IMR-90 (cell line): ENCODE measurements around the gene ENO2.

Source experiments
- SMC3 ChIP-seq: fragments of 150-350 bp; IDR thresholded peaks from 2 replicates; pipeline ENCODE4 v1.6.1; 2016; ENCODE audit warnings: low read depth, mild to moderate bottlenecking, antibody characterized with exemption, low read length, moderate library complexity
- TF ChIP-seq, protein P1 (sequence below): fragments of 150-350 bp; IDR thresholded peaks from 2 replicates; pipeline ENCODE4 v1.6.1; 2016; ENCODE audit warnings: low read depth, mild to moderate bottlenecking, low read length, moderate library complexity, borderline replicate concordance

DNA sequence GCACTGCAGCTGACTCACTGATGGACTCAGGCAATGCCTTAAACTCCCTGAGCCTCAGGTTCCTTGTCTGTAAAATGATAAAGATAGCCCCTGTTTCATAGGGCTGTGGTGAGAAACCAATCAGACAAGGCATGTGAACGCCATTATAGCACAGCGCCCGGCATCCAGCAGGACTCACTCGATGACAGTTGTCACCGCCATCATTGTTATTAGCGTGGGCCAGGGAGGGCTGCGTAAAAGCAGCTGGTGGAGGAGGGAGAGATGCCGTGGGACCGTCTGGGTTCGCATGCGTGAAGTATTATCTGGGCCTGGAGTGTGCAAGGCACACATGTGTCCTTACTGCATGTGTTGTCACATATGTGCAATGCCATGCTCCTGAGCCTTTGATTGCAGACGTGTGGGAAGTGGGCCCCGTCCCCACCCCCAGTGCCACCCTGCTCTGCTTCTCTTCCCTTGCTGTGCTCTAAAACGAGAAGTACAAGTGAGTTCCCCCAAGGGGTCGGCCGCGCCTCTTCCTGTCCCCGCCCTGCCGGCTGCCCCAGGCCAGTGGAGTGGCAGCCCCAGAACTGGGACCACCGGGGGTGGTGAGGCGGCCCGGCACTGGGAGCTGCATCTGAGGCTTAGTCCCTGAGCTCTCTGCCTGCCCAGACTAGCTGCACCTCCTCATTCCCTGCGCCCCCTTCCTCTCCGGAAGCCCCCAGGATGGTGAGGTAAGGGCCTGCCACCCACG, 36.6 kb downstream of the ENO2 start, which contains the start of gene PTPN6:
- TF ChIP-seq, protein P1, sequence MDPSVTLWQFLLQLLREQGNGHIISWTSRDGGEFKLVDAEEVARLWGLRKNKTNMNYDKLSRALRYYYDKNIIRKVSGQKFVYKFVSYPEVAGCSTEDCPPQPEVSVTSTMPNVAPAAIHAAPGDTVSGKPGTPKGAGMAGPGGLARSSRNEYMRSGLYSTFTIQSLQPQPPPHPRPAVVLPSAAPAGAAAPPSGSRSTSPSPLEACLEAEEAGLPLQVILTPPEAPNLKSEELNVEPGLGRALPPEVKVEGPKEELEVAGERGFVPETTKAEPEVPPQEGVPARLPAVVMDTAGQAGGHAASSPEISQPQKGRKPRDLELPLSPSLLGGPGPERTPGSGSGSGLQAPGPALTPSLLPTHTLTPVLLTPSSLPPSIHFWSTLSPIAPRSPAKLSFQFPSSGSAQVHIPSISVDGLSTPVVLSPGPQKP = no peak
- TF ChIP-seq SMC3 = no peak
